Measurements from ENCODE around the gene ACTG1. TPM values are rescaled to one million over a fixed set of nuclear protein-coding genes. Genes with fewer than 3 reads are reported as not detected.

The ACTG1 gene
- total RNA-seq, 2 experiments from 2014 or later = 2,707 to 2,894 TPM

DNA sequence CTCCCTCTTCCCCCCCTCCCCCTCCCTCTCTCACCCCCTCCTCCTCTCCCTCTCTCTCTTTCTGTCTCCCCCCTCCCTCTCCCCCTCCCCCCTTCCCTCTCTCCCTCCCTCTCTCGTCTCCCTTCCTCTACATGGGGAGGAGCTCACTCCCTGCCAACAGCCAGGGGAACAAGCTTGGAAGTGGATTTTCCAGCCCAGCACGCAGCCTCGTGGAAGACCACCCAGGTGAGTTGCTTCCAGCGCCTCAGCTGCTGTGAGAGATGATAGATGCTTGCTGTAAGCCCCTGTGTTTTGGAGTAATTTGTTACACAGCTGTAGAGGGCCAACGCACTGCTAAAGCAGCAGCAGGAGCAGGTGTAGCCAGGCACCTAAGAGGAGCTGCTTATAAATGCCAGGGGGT, 20.8 kb downstream of the ACTG1 start:
- TF ChIP-seq, protein P1, sequence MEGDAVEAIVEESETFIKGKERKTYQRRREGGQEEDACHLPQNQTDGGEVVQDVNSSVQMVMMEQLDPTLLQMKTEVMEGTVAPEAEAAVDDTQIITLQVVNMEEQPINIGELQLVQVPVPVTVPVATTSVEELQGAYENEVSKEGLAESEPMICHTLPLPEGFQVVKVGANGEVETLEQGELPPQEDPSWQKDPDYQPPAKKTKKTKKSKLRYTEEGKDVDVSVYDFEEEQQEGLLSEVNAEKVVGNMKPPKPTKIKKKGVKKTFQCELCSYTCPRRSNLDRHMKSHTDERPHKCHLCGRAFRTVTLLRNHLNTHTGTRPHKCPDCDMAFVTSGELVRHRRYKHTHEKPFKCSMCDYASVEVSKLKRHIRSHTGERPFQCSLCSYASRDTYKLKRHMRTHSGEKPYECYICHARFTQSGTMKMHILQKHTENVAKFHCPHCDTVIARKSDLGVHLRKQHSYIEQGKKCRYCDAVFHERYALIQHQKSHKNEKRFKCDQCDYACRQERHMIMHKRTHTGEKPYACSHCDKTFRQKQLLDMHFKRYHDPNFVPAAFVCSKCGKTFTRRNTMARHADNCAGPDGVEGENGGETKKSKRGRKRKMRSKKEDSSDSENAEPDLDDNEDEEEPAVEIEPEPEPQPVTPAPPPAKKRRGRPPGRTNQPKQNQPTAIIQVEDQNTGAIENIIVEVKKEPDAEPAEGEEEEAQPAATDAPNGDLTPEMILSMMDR (conservative IDR thresholded peaks at IDR 0.05; ENCODE audit: low read length) = no peak
- TF ChIP-seq EZH2phosphoT487 (IDR thresholded peaks at IDR 0.05; ENCODE audit: borderline replicate concordance, low read depth, low read length) = no peak
- Histone ChIP-seq H3K4me1 (ENCODE audit: insufficient read depth, low read length, poor library complexity, severe bottlenecking) (peaks cover 37% of the 10 kb centered on the region), H3K9me3 (ENCODE audit: low read length) (no peaks in the 10 kb centered on the region), H2AFZ (ENCODE audit: low read length) (no peak overlapping the region), H3K4me3 (ENCODE audit: low read depth, low read length, poor library complexity, severe bottlenecking) (no peak overlapping the region), H3K4me2 (ENCODE audit: low read length) (no peak overlapping the region), H4K20me1 (ENCODE audit: insufficient read depth, low read length) (no peaks in the 10 kb centered on the region), H3K79me2 (ENCODE audit: insufficient read depth, low read depth, low read length) (no peaks in the 10 kb centered on the region), H3K27ac (ENCODE audit: low read depth, low read length, poor library complexity, severe bottlenecking) (no peak overlapping the region), H3K9me2 (ENCODE audit: insufficient read depth, low read length) (no peaks in the 10 kb centered on the region), H3K36me3 (ENCODE audit: insufficient read depth, low read length) (no peaks in the 10 kb centered on the region)
- CTCF ChIA-PET (ENCODE audit: unreplicated experiment) = no interaction called here
- no TSS peak for BruUV-seq (replicated peaks)
- intact Hi-C loops (cut with micrococcal nuclease; ENCODE audit: unreplicated experiment) = no loop called here
- DNase-seq (ENCODE audit: low spot score) = no peak
- POLR2A ChIA-PET = interaction anchor here (1.5 kb wide), 1 partner anchor 27 kb away, joined by 4 read pairs; no protein-coding TSS in a partner anchor

DNA sequence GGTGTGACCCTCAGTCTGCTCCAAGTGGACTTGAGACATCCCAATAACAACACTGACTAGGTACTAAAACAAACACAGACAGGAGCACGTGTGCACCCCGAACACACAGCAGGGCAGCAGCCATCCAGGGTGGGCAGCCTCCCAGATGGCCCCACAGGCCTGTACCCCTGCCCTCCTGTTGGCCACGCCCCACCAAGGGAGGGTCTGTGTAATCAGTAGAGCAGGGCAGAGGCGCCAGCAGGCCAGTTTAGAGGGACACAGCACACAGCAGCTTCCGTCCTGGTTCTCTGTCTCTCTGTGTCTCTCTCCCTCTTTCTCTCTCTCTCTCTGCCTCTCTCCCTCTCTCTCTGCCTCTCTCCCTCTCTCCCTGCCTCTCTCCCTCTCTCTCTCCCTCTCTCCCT, 21.4 kb downstream of the ACTG1 start:
- POLR2A ChIA-PET = no interaction called here
- no peak for DNase-seq (ENCODE audit: low spot score)
- Histone ChIP-seq H3K36me3 (ENCODE audit: insufficient read depth, low read length) (no peaks in the 10 kb centered on the region), H3K4me1 (ENCODE audit: insufficient read depth, low read length, poor library complexity, severe bottlenecking) (peaks cover 42% of the 10 kb centered on the region), H2AFZ (ENCODE audit: low read length) (no peak overlapping the region), H3K4me2 (ENCODE audit: low read length) (no peak overlapping the region), H4K20me1 (ENCODE audit: insufficient read depth, low read length) (no peaks in the 10 kb centered on the region), H3K27ac (ENCODE audit: low read depth, low read length, poor library complexity, severe bottlenecking) (no peak overlapping the region), H3K9me3 (ENCODE audit: low read length) (no peaks in the 10 kb centered on the region), H3K4me3 (ENCODE audit: low read depth, low read length, poor library complexity, severe bottlenecking) (no peak overlapping the region), H3K9me2 (ENCODE audit: insufficient read depth, low read length) (no peaks in the 10 kb centered on the region), H3K79me2 (ENCODE audit: insufficient read depth, low read depth, low read length) (no peaks in the 10 kb centered on the region)
- intact Hi-C loops (cut with micrococcal nuclease; ENCODE audit: unreplicated experiment) = no loop called here
- no TSS peak for BruUV-seq (replicated peaks)
- TF ChIP-seq, protein P1 (conservative IDR thresholded peaks at IDR 0.05; ENCODE audit: low read length) = no peak
- no peak for TF ChIP-seq EZH2phosphoT487 (IDR thresholded peaks at IDR 0.05; ENCODE audit: borderline replicate concordance, low read depth, low read length)
- CTCF ChIA-PET (ENCODE audit: unreplicated experiment) = no interaction called here

DNA sequence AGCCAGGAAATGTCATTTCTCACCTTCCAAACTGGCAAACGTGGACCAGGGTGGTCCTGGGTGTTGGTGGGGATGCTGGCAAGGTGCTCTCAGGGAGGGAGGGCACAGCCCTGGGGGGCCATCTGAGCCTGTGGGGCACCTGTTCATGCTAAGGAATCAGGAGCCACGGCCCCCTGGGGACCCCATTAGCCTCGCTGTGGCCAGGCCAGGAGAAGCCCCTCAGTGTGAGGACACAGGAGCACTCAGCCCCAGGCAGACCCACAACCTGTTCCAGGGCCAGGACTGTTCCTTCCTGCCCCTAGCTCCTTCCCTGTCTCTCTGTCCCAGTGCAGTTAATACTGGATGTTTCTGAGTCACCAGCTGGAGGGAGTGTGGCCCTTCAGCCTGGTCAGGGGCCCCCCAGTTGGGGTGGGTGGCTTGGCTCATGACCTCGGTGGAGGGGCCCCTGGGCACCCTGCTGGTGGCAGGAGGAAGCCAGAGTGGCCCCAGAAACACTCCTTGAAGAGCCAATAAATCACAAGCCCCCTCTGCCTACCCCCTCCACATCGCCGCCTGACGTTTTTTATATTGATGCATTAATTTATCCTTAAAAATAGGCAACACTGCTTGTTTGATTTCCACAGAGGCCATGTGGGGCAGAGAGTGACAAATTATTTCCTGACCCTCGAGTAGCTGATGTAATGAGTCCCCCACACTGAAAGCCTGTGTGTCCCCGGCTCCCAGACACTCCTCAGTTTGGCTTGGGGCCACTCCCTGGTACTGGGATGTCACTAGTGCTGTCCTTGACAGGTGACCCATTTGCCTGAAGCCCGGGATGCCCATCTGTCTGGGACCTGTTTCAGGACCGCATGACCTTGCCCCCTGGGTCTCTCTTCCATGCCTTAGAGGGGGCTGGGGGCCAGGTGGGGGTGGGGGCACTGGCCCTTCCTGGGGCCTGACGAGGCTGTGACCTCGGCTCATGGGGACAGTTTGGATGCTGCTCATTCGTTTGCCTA, 22.3 kb downstream of the ACTG1 start:
- intact Hi-C loops (cut with micrococcal nuclease; ENCODE audit: unreplicated experiment) = no loop called here
- Histone ChIP-seq H4K20me1 (ENCODE audit: insufficient read depth, low read length) (no peaks in the 10 kb centered on the region), H3K79me2 (ENCODE audit: insufficient read depth, low read depth, low read length) (no peaks in the 10 kb centered on the region), H3K4me2 (ENCODE audit: low read length) (no peak overlapping the region), H3K27ac (ENCODE audit: low read depth, low read length, poor library complexity, severe bottlenecking) (no peak overlapping the region), H3K4me1 (ENCODE audit: insufficient read depth, low read length, poor library complexity, severe bottlenecking) (peaks cover 46% of the 10 kb centered on the region), H3K9me3 (ENCODE audit: low read length) (no peaks in the 10 kb centered on the region), H2AFZ (ENCODE audit: low read length) (no peak overlapping the region), H3K36me3 (ENCODE audit: insufficient read depth, low read length) (no peaks in the 10 kb centered on the region), H3K4me3 (ENCODE audit: low read depth, low read length, poor library complexity, severe bottlenecking) (no peak overlapping the region), H3K9me2 (ENCODE audit: insufficient read depth, low read length) (no peaks in the 10 kb centered on the region)
- ChIA-PET POLR2A (interaction anchor here (0.5 to 1.6 kb wide), 3 partner anchors 18 to 504 kb away, joined by 4 to 7 read pairs (median 4); no protein-coding TSS in a partner anchor), CTCF (ENCODE audit: unreplicated experiment) (interaction anchor here (0.6 to 0.7 kb wide), 2 partner anchors 36 to 237 kb away, joined by 3 to 22 read pairs; no protein-coding TSS in a partner anchor)
- TF ChIP-seq EZH2phosphoT487 (IDR thresholded peaks at IDR 0.05; ENCODE audit: borderline replicate concordance, low read depth, low read length) = no peak
- TF ChIP-seq, protein P1 (conservative IDR thresholded peaks at IDR 0.05; ENCODE audit: low read length) = no peak
- BruUV-seq (replicated peaks) = no TSS peak
- DNase-seq (ENCODE audit: low spot score) = no peak
